OCI-LY3 (cell line): ENCODE results near the gene ZBTB24.
A peak's percentile ranks its signal among the peaks of the same experiment; 100 is the strongest.

Experiments used
- CTCF ChIP-seq: fragments of 200-600, 300-600 bp; sonication (generic); IDR thresholded peaks from 2 replicates; pipeline ENCODE4 v1.5.1; 2014; ENCODE audit warnings: antibody characterized with exemption, low read length, low read depth
- EZH2phosphoT487 ChIP-seq: fragments of 200-600 bp; shearing (Covaris generic); IDR thresholded peaks from 2 replicates; pipeline ENCODE4 v1.6.1; 2018; ENCODE audit warnings: antibody characterized with exemption, mixed run types, low read depth

GRCh38 chr6:109527989-109528388 is 45.0 kb upstream of the ZBTB24 start:
- peak; percentile 9; the same call in 1 of the 2 replicates for TF ChIP-seq CTCF
- TF ChIP-seq EZH2phosphoT487 = no peak
